HepG2 (cell line): Measurements from ENCODE around the gene ZBTB7B. TPM values are rescaled to one million over a fixed set of nuclear protein-coding genes. Genes with fewer than 3 reads are reported as not detected.

ENCODE experiments used
- AHDC1 ChIP-seq: sonication (generic); formaldehyde crosslinking; IDR thresholded peaks from 2 replicates; pipeline ENCODE4 v1.5.1; 2020; ENCODE audit warnings: mild to moderate bottlenecking, missing genetic modification reagents, borderline replicate concordance
- CREB3 ChIP-seq: sonication (generic); formaldehyde crosslinking; IDR thresholded peaks from 2 replicates; pipeline ENCODE4 v1.5.0; 2020; ENCODE audit warnings: missing genetic modification reagents
- FOSL1 ChIP-seq: sonication (generic); formaldehyde crosslinking; IDR thresholded peaks from 2 replicates; pipeline ENCODE4 v1.9.0; 2021; ENCODE audit warnings: missing genetic modification reagents, borderline replicate concordance
- HOXA5 ChIP-seq: sonication (generic); formaldehyde crosslinking; IDR thresholded peaks from 2 replicates; pipeline ENCODE4 v1.4.0; 2020; ENCODE audit warnings: missing genetic modification reagents
- KDM5A ChIP-seq: fragments of 200-600 bp; sonication (generic); IDR thresholded peaks from 2 replicates; pipeline ENCODE4 v1.7.0; 2018; ENCODE audit warnings: antibody characterized with exemption, mild to moderate bottlenecking, low read length, borderline replicate concordance
- NR2F2 ChIP-seq: IDR thresholded peaks from 2 replicates; pipeline ENCODE4 v1.6.1; 2012; ENCODE audit warnings: low read depth, inconsistent platforms, borderline replicate concordance
- PLSCR1 ChIP-seq: sonication (generic); formaldehyde crosslinking; IDR thresholded peaks from 2 replicates; pipeline ENCODE4 v1.5.0; 2020; ENCODE audit warnings: missing genetic modification reagents, mild to moderate bottlenecking, borderline replicate concordance
- SNAPC4 ChIP-seq: sonication (generic); formaldehyde crosslinking; IDR thresholded peaks from 2 replicates; pipeline ENCODE4 v1.4.0; 2020; ENCODE audit warnings: mild to moderate bottlenecking, missing genetic modification reagents
- SRSF9 ChIP-seq: fragments of 200-400 bp; formaldehyde crosslinking; IDR thresholded peaks from 2 replicates; pipeline ENCODE4 v1.6.1; 2018; ENCODE audit warnings: borderline replicate concordance, mild to moderate bottlenecking, low read depth, low read length; ENCODE audit not compliant: insufficient read depth, poor library complexity, severe bottlenecking
- ZBTB44 ChIP-seq: sonication (generic); formaldehyde crosslinking; IDR thresholded peaks from 2 replicates; pipeline ENCODE4 v1.4.0; 2020; ENCODE audit warnings: missing genetic modification reagents
- ZMYM4 ChIP-seq: sonication (generic); formaldehyde crosslinking; IDR thresholded peaks from 2 replicates; pipeline ENCODE4 v1.8.1; 2023; ENCODE audit warnings: mild to moderate bottlenecking, missing genetic modification reagents
- ZNF484 ChIP-seq: sonication (generic); formaldehyde crosslinking; IDR thresholded peaks from 2 replicates; pipeline ENCODE4 v1.5.1; 2020; ENCODE audit warnings: mild to moderate bottlenecking, low read depth, missing genetic modification reagents, borderline replicate concordance
- ZNF619 ChIP-seq: sonication (generic); formaldehyde crosslinking; IDR thresholded peaks from 2 replicates; pipeline ENCODE4 v1.4.0; 2020; ENCODE audit warnings: mild to moderate bottlenecking, missing genetic modification reagents
- ZNF781 ChIP-seq: sonication (generic); formaldehyde crosslinking; IDR thresholded peaks from 2 replicates; pipeline ENCODE4 v1.5.1; 2020; ENCODE audit warnings: borderline replicate concordance, mild to moderate bottlenecking, missing genetic modification reagents; ENCODE audit errors: not compliant biosample characterization
- polyA plus RNA-seq, 8 experiments: library from polyadenylated mRNA; depleted of rRNA in 3 of 8; stranded (reverse) in 7 of 8; unstranded in 1 of 8; fragments of >200 nt; fragmentation: Illumina TruSeq in 4 of 8; extraction: Trizol in 4 of 8; gene quantifications; 2 replicates each; pipeline versions ENCODE4 v1.2.1 to v1.2.3, GENCODE V29; 2011 to 2016; ENCODE audit warnings: low read depth in 4 of 8, missing spikeins in 1 of 8, mixed read lengths in 1 of 8; ENCODE audit not compliant: insufficient read depth in 1 of 8
- total RNA-seq, 5 experiments: library from RNA; depleted of rRNA; stranded (reverse); fragments of >200 nt; fragmentation: Illumina TruSeq; extraction: Trizol; gene quantifications; 2 replicates each; pipeline ENCODE4 v1.2.3, GENCODE V29; 2016; ENCODE audit warnings: low read depth in 1 of 5

ZBTB7B gene
- total and polyA plus RNA-seq, 2 of the 13 experiments (the other 11 are each of a cell fraction or from before 2014, with no cell fraction given) = 15.5 to 17.5 TPM

- no peak for TF ChIP-seq AHDC1 (CRISPR knock-in tag)
- no peak for TF ChIP-seq ZNF781 (CRISPR knock-in tag)
- TF ChIP-seq ZNF484 = no peak
- TF ChIP-seq KDM5A = 0 out of 2 replicates have a peak, but pooled peaks have one; percentile 24
- TF ChIP-seq FOSL1 (CRISPR knock-in tag) = no peak
- TF ChIP-seq HOXA5 (CRISPR knock-in tag) = peak; percentile 2; the same call in 1 of the 2 replicates
- no peak for TF ChIP-seq ZNF619
- TF ChIP-seq PLSCR1 (CRISPR knock-in tag) = no peak
- no peak for TF ChIP-seq NR2F2
- no peak for TF ChIP-seq CREB3 (CRISPR knock-in tag)
- TF ChIP-seq ZBTB44 (CRISPR knock-in tag) = no peak
- no peak for TF ChIP-seq SRSF9
- TF ChIP-seq SNAPC4 (CRISPR knock-in tag) = no peak
- no peak for TF ChIP-seq ZMYM4 (CRISPR knock-in tag)
Observed at GRCh38 chr1:155003227-155003765, 694 bp downstream of the ZBTB7B start (continued).
